K562 (cell line): ENCODE measurements around the gene FKBP1B. TPM values are rescaled to one million over a fixed set of nuclear protein-coding genes. Genes with fewer than 3 reads are reported as not detected.

ENCODE experiments used
- ARHGAP35 ChIP-seq: fragments of 450-650 bp; IDR thresholded peaks from 2 replicates; pipeline ENCODE4 v1.6.1; 2018; ENCODE audit not compliant: partially characterized antibody
- ATF7 ChIP-seq: fragments of 450-650 bp; IDR thresholded peaks from 2 replicates; pipeline ENCODE4 v1.7.1; 2014; ENCODE audit warnings: mild to moderate bottlenecking, moderate library complexity
- BRD4 ChIP-seq: fragments of 200-600 bp; sonication (generic); IDR thresholded peaks from 2 replicates; pipeline ENCODE4 v1.6.1; 2017; ENCODE audit warnings: inconsistent platforms
- ELF2 ChIP-seq: fragments of 250-450 bp; sonication (Bioruptor Pico); IDR thresholded peaks from 2 replicates; pipeline ENCODE4 v1.5.0; 2021; ENCODE audit warnings: mild to moderate bottlenecking
- EWSR1 ChIP-seq: fragments of 450-650 bp; IDR thresholded peaks from 2 replicates; pipeline ENCODE4 v1.6.1; 2018; ENCODE audit warnings: borderline replicate concordance, mild to moderate bottlenecking, low read depth, moderate library complexity; ENCODE audit not compliant: partially characterized antibody
- HDAC8 ChIP-seq: fragments of 450-650 bp; IDR thresholded peaks from 2 replicates; pipeline ENCODE4 v1.6.1; 2016; ENCODE audit warnings: mild to moderate bottlenecking, missing genetic modification characterization, moderate library complexity, missing compliant biosample characterization
- HDGF ChIP-seq: fragments of 450-650 bp; IDR thresholded peaks from 2 replicates; pipeline ENCODE4 v1.6.1; 2016
- HIVEP1 ChIP-seq: fragments of 250-450 bp; sonication (Bioruptor Pico); IDR thresholded peaks from 2 replicates; pipeline ENCODE4 v1.4.0; 2020; ENCODE audit warnings: mild to moderate bottlenecking
- IRF1 ChIP-seq: sonication (generic); formaldehyde crosslinking; IDR thresholded peaks from 2 replicates; pipeline ENCODE4 v1.8.0; 2022; ENCODE audit warnings: missing genetic modification reagents, mild to moderate bottlenecking, borderline replicate concordance
- KLF10 ChIP-seq: fragments of 250-450 bp; sonication (Bioruptor Pico); IDR thresholded peaks from 2 replicates; pipeline ENCODE4 v1.6.1; 2021; ENCODE audit warnings: matching md5 sums
- MYC ChIP-seq, 2 experiments: fragments of 250-450 bp in 1 of 2; sonication (Bioruptor Pico) in 1 of 2; IDR thresholded peaks; 2 replicates each; pipeline versions ENCODE4 v1.5.1 to v1.6.1; 2012 to 2021; ENCODE audit warnings: low read depth in 2 of 2, borderline replicate concordance in 1 of 2, improper control_type of control experiment in 1 of 2, low read length in 1 of 2, mild to moderate bottlenecking in 1 of 2, moderate library complexity in 1 of 2
- NFIC ChIP-seq: fragments of 450-650 bp; IDR thresholded peaks from 2 replicates; pipeline ENCODE4 v1.6.1; 2017; ENCODE audit warnings: mild to moderate bottlenecking, inconsistent platforms
- NFIX ChIP-seq: fragments of 250-450 bp; sonication (Bioruptor Pico); IDR thresholded peaks from 2 replicates; pipeline ENCODE4 v1.4.0; 2020; ENCODE audit warnings: low read depth, mild to moderate bottlenecking, moderate library complexity
- RBBP5 ChIP-seq: fragments of 200-600 bp; sonication (generic); IDR thresholded peaks from 2 replicates; pipeline ENCODE4 v1.6.1; 2012; ENCODE audit warnings: borderline replicate concordance, mild to moderate bottlenecking, low read length, control low read depth, inconsistent platforms; ENCODE audit not compliant: insufficient read depth, poor library complexity, severe bottlenecking
- RERE ChIP-seq: sonication (generic); formaldehyde crosslinking; IDR thresholded peaks from 2 replicates; pipeline ENCODE4 v1.8.0; 2023; ENCODE audit warnings: missing genetic modification reagents, mild to moderate bottlenecking, borderline replicate concordance
- SIN3A ChIP-seq, 2 experiments: fragments of 150-350 bp in 1 of 2; IDR thresholded peaks; 2 replicates each; pipeline ENCODE4 v1.6.1; 2011 to 2016; ENCODE audit warnings: borderline replicate concordance in 2 of 2, low read depth in 2 of 2, low read length in 2 of 2, mild to moderate bottlenecking in 2 of 2, moderate library complexity in 2 of 2; ENCODE audit not compliant: control insufficient read depth in 1 of 2
- TCF3 ChIP-seq: sonication (generic); formaldehyde crosslinking; IDR thresholded peaks from 2 replicates; pipeline ENCODE4 v1.4.0; 2020; ENCODE audit warnings: mild to moderate bottlenecking, missing genetic modification reagents
- TCF7 ChIP-seq: sonication (generic); IDR thresholded peaks from 2 replicates; pipeline ENCODE4 v1.6.1; 2016; ENCODE audit warnings: antibody characterized with exemption, borderline replicate concordance
- ZKSCAN8 ChIP-seq: fragments of 200-800 bp; sonication (Bioruptor generic); IDR thresholded peaks from 2 replicates; pipeline ENCODE4 v1.6.1; 2016; ENCODE audit warnings: missing genetic modification characterization, missing compliant biosample characterization
- ZNF175 ChIP-seq: fragments of 200-800 bp; sonication (Bioruptor generic); IDR thresholded peaks from 2 replicates; pipeline ENCODE4 v1.6.1; 2016; ENCODE audit warnings: low read depth, mild to moderate bottlenecking, missing genetic modification characterization, missing compliant biosample characterization
- ZNF23 ChIP-seq: fragments of 250-450 bp; sonication (Bioruptor Pico); IDR thresholded peaks from 2 replicates; pipeline ENCODE4 v1.4.0; 2020; ENCODE audit warnings: mild to moderate bottlenecking
- ZNF551 ChIP-seq: fragments of 250-450 bp; sonication (Bioruptor Pico); IDR thresholded peaks from 2 replicates; pipeline ENCODE4 v1.5.0; 2021; ENCODE audit warnings: mild to moderate bottlenecking, moderate library complexity
- polyA plus RNA-seq, 8 experiments: library from polyadenylated mRNA; depleted of rRNA in 4 of 8; stranded (reverse) in 5 of 8; unstranded in 3 of 8; fragments of >200 nt; fragmentation: Nextera tagmentation in 2 of 8; fragmentation: Illumina TruSeq in 1 of 8; extraction: Ambion mirVana in 2 of 8; extraction: Trizol in 1 of 8; gene quantifications; 2 replicates each; pipeline versions ENCODE4 v1.2.1 to v1.2.3, GENCODE V29; 2011 to 2014; ENCODE audit warnings: inconsistent platforms in 1 of 8, missing spikeins in 1 of 8
- total RNA-seq, 7 experiments: library from RNA; depleted of rRNA in 6 of 7; stranded (reverse); fragments of >200 nt in 6 of 7; fragmentation: Illumina TruSeq in 2 of 7; extraction: Trizol in 2 of 7; gene quantifications; 2 replicates each; pipeline versions ENCODE4 v1.2.1 to v1.2.3, GENCODE V29; 2011 to 2021; ENCODE audit warnings: low replicate concordance in 1 of 7

Gene FKBP1B
- total and polyA plus RNA-seq, 9 of the 15 experiments (the other 6 are each of a cell fraction or from before 2014, with no cell fraction given), result 0.58 to 9.4 (median 1.6) TPM

- TF ChIP-seq ZNF175 (peak; percentile 94), BRD4 (no peak), ZNF551 (CRISPR knock-in tag) (no peak), TCF3 (peak; percentile 98), RBBP5 (peak; percentile 9), NFIC (peak; percentile 91), ATF7 (peak; percentile 81), ZKSCAN8 (CRISPR knock-in tag) (peak; percentile 99), NFIX (CRISPR knock-in tag) (no peak), ARHGAP35 (no peak), ELF2 (CRISPR knock-in tag) (no peak), ZNF23 (CRISPR knock-in tag) (no peak), HDGF (peak; percentile 79; the same call in 1 of the 2 replicates), EWSR1 (no peak), HIVEP1 (CRISPR knock-in tag) (peak; percentile 69; the same call in 1 of the 2 replicates), SIN3A (IDR thresholded peaks at IDR 0.05; ENCODE audit: borderline replicate concordance in 2 of 2, control insufficient read depth in 1 of 2, low read depth in 2 of 2, low read length in 2 of 2) (peak in 1 of 2 experiments; percentile 44; a peak in 2 of 4 replicates), TCF7 (0 out of 2 replicates have a peak, but pooled peaks have one; percentile 41), IRF1 (no peak), HDAC8 (tag) (no peak), KLF10 (no peak), RERE (CRISPR knock-in tag) (no peak), MYC (IDR thresholded peaks at IDR 0.05; ENCODE audit: low read depth, low read length) (peak; percentile 68; the same call in 1 of the 2 replicates), MYC (CRISPR knock-in tag; IDR thresholded peaks at IDR 0.05; ENCODE audit: borderline replicate concordance, low read depth) (no peak)
Measured at GRCh38 chr2:24011250-24012104, 38.1 kb upstream of the FKBP1B start (continued).
